GM23338 (cell line): ENCODE data around the gene MYO1D.

Source experiments
- EZH2 ChIP-seq: fragments of 200-600 bp; sonication (generic); IDR thresholded peaks from one replicate; pipeline ENCODE4 v1.8.0; 2017; ENCODE audit warnings: antibody characterized with exemption, mild to moderate bottlenecking, low read depth; ENCODE audit not compliant: unreplicated experiment
- POLR2AphosphoS5 ChIP-seq: IDR thresholded peaks from 2 replicates; pipeline ENCODE4 v1.6.1; 2016; ENCODE audit warnings: antibody characterized with exemption, low read depth
- TF ChIP-seq, protein P1 (sequence below), 2 experiments: fragments of 200-600 bp in 1 of 2; sonication (generic) in 1 of 2; conservative IDR thresholded peaks; 2 replicates each; pipeline versions ENCODE4 v1.5.1 to v1.6.1; 2016 to 2017; ENCODE audit warnings: antibody characterized with exemption in 2 of 2, low read depth in 2 of 2, mild to moderate bottlenecking in 2 of 2, moderate library complexity in 1 of 2
- TF ChIP-seq, protein P2 (sequence below): IDR thresholded peaks from one replicate; pipeline ENCODE4 v1.6.1; 2018; ENCODE audit warnings: antibody characterized with exemption; ENCODE audit not compliant: unreplicated experiment

DNA sequence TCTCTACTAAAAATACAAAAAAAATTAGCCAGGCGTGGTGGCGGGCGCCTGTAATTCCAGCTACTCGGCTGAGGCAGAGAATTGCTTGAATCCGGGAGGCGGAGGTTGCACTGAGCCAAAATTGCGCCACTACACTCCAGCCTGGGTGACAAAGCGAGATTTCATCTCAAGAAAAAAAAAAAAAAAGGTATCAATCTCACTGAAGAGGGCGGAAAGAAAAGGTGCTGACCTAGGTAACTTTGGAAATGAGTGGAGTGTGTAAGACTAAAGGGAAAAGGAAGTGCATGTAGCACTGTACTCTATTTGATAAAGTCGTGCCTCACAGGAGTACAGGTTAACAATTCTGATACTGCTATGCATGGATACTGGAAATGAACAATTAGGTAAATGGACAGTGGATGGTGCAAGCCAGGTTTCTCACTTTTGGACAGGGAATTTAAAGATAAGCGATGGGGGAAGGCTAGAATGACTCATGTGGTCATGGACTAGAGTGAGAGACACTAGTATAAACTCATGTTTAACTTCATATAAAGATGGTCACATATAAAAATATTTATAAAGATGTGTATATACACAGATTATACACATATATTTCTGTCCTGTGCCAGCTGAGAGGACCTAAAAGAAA, 247.2 kb downstream of the MYO1D start:
- TF ChIP-seq, protein P1, sequence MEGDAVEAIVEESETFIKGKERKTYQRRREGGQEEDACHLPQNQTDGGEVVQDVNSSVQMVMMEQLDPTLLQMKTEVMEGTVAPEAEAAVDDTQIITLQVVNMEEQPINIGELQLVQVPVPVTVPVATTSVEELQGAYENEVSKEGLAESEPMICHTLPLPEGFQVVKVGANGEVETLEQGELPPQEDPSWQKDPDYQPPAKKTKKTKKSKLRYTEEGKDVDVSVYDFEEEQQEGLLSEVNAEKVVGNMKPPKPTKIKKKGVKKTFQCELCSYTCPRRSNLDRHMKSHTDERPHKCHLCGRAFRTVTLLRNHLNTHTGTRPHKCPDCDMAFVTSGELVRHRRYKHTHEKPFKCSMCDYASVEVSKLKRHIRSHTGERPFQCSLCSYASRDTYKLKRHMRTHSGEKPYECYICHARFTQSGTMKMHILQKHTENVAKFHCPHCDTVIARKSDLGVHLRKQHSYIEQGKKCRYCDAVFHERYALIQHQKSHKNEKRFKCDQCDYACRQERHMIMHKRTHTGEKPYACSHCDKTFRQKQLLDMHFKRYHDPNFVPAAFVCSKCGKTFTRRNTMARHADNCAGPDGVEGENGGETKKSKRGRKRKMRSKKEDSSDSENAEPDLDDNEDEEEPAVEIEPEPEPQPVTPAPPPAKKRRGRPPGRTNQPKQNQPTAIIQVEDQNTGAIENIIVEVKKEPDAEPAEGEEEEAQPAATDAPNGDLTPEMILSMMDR (conservative IDR thresholded peaks at IDR 0.05; ENCODE audit: low read depth in 2 of 2) = no peak
- TF ChIP-seq EZH2 = no peak
- TF ChIP-seq, protein P2, sequence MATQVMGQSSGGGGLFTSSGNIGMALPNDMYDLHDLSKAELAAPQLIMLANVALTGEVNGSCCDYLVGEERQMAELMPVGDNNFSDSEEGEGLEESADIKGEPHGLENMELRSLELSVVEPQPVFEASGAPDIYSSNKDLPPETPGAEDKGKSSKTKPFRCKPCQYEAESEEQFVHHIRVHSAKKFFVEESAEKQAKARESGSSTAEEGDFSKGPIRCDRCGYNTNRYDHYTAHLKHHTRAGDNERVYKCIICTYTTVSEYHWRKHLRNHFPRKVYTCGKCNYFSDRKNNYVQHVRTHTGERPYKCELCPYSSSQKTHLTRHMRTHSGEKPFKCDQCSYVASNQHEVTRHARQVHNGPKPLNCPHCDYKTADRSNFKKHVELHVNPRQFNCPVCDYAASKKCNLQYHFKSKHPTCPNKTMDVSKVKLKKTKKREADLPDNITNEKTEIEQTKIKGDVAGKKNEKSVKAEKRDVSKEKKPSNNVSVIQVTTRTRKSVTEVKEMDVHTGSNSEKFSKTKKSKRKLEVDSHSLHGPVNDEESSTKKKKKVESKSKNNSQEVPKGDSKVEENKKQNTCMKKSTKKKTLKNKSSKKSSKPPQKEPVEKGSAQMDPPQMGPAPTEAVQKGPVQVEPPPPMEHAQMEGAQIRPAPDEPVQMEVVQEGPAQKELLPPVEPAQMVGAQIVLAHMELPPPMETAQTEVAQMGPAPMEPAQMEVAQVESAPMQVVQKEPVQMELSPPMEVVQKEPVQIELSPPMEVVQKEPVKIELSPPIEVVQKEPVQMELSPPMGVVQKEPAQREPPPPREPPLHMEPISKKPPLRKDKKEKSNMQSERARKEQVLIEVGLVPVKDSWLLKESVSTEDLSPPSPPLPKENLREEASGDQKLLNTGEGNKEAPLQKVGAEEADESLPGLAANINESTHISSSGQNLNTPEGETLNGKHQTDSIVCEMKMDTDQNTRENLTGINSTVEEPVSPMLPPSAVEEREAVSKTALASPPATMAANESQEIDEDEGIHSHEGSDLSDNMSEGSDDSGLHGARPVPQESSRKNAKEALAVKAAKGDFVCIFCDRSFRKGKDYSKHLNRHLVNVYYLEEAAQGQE = no peak
- no peak for TF ChIP-seq POLR2AphosphoS5
